ENCODE data around the gene FAM120A.

Gene FAM120A

DNA sequence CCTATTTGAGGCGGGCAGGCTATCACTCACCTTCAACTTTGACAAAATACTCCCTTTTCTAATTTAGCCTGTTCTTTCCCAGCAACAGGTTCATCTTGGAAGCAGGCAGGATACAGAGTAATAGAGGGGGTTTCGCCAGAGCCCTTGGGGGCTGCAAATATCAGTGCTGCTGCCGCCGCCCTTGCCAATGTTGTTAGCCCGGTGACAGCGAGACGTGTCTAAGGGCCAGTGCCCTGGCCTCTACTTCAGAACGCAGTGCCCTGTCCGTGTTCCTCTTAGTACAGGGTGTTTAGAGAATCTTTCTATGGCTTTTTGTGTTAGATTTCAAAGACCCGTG is 1.2 kb downstream of the FAM120A start:
- no peak for DNase-seq (ENCODE audit: extremely low read depth, low read depth)
- TF ChIP-seq, protein P1, sequence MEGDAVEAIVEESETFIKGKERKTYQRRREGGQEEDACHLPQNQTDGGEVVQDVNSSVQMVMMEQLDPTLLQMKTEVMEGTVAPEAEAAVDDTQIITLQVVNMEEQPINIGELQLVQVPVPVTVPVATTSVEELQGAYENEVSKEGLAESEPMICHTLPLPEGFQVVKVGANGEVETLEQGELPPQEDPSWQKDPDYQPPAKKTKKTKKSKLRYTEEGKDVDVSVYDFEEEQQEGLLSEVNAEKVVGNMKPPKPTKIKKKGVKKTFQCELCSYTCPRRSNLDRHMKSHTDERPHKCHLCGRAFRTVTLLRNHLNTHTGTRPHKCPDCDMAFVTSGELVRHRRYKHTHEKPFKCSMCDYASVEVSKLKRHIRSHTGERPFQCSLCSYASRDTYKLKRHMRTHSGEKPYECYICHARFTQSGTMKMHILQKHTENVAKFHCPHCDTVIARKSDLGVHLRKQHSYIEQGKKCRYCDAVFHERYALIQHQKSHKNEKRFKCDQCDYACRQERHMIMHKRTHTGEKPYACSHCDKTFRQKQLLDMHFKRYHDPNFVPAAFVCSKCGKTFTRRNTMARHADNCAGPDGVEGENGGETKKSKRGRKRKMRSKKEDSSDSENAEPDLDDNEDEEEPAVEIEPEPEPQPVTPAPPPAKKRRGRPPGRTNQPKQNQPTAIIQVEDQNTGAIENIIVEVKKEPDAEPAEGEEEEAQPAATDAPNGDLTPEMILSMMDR (IDR thresholded peaks at IDR 0.05; ENCODE audit: low read depth, low read length): no peak

- TF ChIP-seq, protein P1 (IDR thresholded peaks at IDR 0.05; ENCODE audit: low read depth, low read length): no peak
Measured at GRCh38 chr9:93453047-93453914, 1.8 kb downstream of the FAM120A start, which contains the start of gene FAM120AOS. Gene FAM120AOS, minus strand, starts transcription at chr9:93453581. Its CDS starts 872 bp downstream, at chr9:93452709.

GRCh38 chr9:93456022-93456421 is 4.5 kb downstream of the FAM120A start:
- TF ChIP-seq, protein P1 (IDR thresholded peaks at IDR 0.05; ENCODE audit: low read depth, low read length): no peak

More at GRCh38 chr9:93453047-93453914, 1.8 kb downstream of the FAM120A start, which contains the start of gene FAM120AOS:
- peak; percentile 85 for DNase-seq (ENCODE audit: extremely low read depth, low read depth)

GRCh38 chr9:93456504-93456903 is 5.0 kb downstream of the FAM120A start:
- TF ChIP-seq, protein P1 (IDR thresholded peaks at IDR 0.05; ENCODE audit: low read depth, low read length): no peak
- no peak for DNase-seq (ENCODE audit: extremely low read depth, low read depth)

More at GRCh38 chr9:93456022-93456421, 4.5 kb downstream of the FAM120A start:
- no peak for DNase-seq (ENCODE audit: extremely low read depth, low read depth)

DNA sequence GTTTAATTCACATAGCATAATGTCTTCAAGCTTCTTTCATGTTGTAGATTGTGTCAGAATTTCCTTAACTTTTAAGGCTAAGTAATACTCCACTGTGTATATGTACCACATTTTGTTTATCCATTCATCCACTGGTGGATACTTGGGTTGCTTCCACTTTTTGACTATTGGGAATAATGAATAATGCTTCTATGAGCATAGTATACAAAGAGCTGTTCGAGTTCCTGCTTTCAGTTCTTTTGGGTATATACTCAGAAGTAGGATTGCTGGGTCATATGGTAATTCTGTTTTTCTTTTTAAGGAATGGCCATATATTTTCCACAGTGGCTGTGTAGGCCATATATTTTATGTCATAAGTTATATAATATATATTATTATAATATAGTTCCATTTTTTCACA is 5.5 kb downstream of the FAM120A start:
- TF ChIP-seq, protein P1 (IDR thresholded peaks at IDR 0.05; ENCODE audit: low read depth, low read length): no peak
- DNase-seq (ENCODE audit: extremely low read depth, low read depth): no peak

GRCh38 chr9:93458712-93459111 is 7.2 kb downstream of the FAM120A start:
- no peak for DNase-seq (ENCODE audit: extremely low read depth, low read depth)

DNA sequence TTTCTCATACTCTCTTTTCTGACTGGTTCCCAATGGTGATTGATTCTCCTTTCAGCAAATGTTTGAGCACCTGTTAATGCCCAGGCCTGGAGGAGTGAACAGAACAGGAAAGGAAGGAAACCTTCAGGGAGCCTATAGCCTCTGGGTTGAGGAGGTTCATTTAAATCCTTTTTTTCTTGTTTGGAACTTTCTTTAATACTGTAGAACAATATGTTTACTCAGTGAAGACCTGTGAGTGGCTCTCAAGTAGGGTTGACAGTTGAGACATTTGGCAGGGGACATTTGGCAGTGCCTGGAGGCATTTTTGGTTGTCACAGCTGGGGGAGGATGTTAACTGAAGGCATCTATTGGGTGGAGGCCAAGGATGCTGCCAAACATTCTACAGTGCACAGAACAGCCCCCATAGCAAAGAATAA is 8.0 kb downstream of the FAM120A start:
- TF ChIP-seq, protein P1 (IDR thresholded peaks at IDR 0.05; ENCODE audit: low read depth, low read length): no peak
- no peak for DNase-seq (ENCODE audit: extremely low read depth, low read depth)

More at GRCh38 chr9:93458712-93459111, 7.2 kb downstream of the FAM120A start:
- TF ChIP-seq, protein P1 (IDR thresholded peaks at IDR 0.05; ENCODE audit: low read depth, low read length): no peak
